SKM-1 (cell line): ENCODE measurements around the gene NFKBIB.

Experiments
- DNase-seq: peaks from one replicate; lab custom pipeline; 2025; ENCODE audit not compliant: unreplicated experiment; lab: John Stamatoyannopoulos, UW

NFKBIB gene

GRCh38 chr19:38901683-38902082 lies 1.9 kb downstream of the NFKBIB start:
- DNase-seq = no peak

GRCh38 chr19:38904581-38905539 lies 5.1 kb downstream of the NFKBIB start:
- no peak for DNase-seq

- DNase-seq = no peak
These were observed 5.9 kb downstream of the NFKBIB start for GRCh38 chr19:38905620-38906019.

- no peak for DNase-seq
These were observed 7.5 kb downstream of the NFKBIB start for GRCh38 chr19:38907227-38907626.

GRCh38 chr19:38907670-38908069 lies 7.9 kb downstream of the NFKBIB start:
- no peak for DNase-seq

GRCh38 chr19:38908911-38909310 lies 9.1 kb downstream of the NFKBIB start:
- no peak for DNase-seq

- DNase-seq = no peak
These were observed 10.7 kb downstream of the NFKBIB start for GRCh38 chr19:38910488-38910887.

GRCh38 chr19:38911388-38912001 lies 11.7 kb downstream of the NFKBIB start:
- no peak for DNase-seq

GRCh38 chr19:38912600-38913514 lies 13.1 kb downstream of the NFKBIB start:
- no peak for DNase-seq

- DNase-seq = no peak
These were observed 14.2 kb downstream of the NFKBIB start for GRCh38 chr19:38913958-38914357.

GRCh38 chr19:38915329-38916321 lies 15.9 kb downstream of the NFKBIB start:
- DNase-seq = no peak

GRCh38 chr19:38917516-38917915 lies 17.7 kb downstream of the NFKBIB start:
- DNase-seq = no peak

GRCh38 chr19:38917921-38918491 lies 18.2 kb downstream of the NFKBIB start:
- no peak for DNase-seq

- no peak for DNase-seq
These were observed 18.8 kb downstream of the NFKBIB start for GRCh38 chr19:38918526-38918925.

GRCh38 chr19:38919837-38920601 lies 20.2 kb downstream of the NFKBIB start:
- no peak for DNase-seq

- DNase-seq = no peak
These were observed 21.0 kb downstream of the NFKBIB start for GRCh38 chr19:38920602-38921419.

- no peak for DNase-seq
These were observed 21.9 kb downstream of the NFKBIB start for GRCh38 chr19:38921420-38922274.
